ENCODE data around the gene DOCK6. TPM values are rescaled to one million over a fixed set of nuclear protein-coding genes. Genes with fewer than 3 reads are reported as not detected.

The DOCK6 gene
- total RNA-seq, 4 donors from 2014 or later, result 37.5 to 92.7 (median 49.2) TPM

GRCh38 chr19:11200015-11200574 lies 62.2 kb downstream of the DOCK6 start:
- no peak overlapping the region for H3K4me3 ChIP-seq
- 80 to 86% methylated on average over 15 of the region's 15 CpGs for WGBS, 2 donors
- peaks cover 0 to 65% (median 28%) of the 10 kb centered on the region in 4 donors for H3K4me1 ChIP-seq
- H3K27me3 ChIP-seq, result no peaks in the 10 kb centered on the region
- TF ChIP-seq EP300 (IDR thresholded peaks at IDR 0.05), result no peak
- no peak for TF ChIP-seq POLR2A (IDR thresholded peaks at IDR 0.05)
- no peak for TF ChIP-seq CTCF (IDR thresholded peaks at IDR 0.05)
- peak overlapping the region in 2 of 4 donors; percentile 91 to 96 for H3K27ac ChIP-seq
- H3K9me3 ChIP-seq, result no peaks in the 10 kb centered on the region
- no peak for DNase-seq (ENCODE audit: low spot score in 2 of 2)
- H3K36me3 ChIP-seq, result peaks cover 0 to 27% (median 0%) of the 10 kb centered on the region in 3 donors

- H3K4me1 ChIP-seq, result peaks cover 0 to 65% (median 28%) of the 10 kb centered on the region in 4 donors
These were observed 62.8 kb downstream of the DOCK6 start for GRCh38 chr19:11199517-11199916.

GRCh38 chr19:11198769-11199424 lies 63.4 kb downstream of the DOCK6 start:
- Histone ChIP-seq H3K27me3 (no peaks in the 10 kb centered on the region), H3K36me3 (peaks cover 0 to 35% (median 0%) of the 10 kb centered on the region in 3 donors), H3K27ac (peak overlapping the region; percentile 82 to 96 (median 89)), H3K4me1 (peaks cover 0 to 65% (median 31%) of the 10 kb centered on the region in 4 donors), H3K4me3 (no peak overlapping the region), H3K9me3 (no peaks in the 10 kb centered on the region)
- no peak for DNase-seq (ENCODE audit: low spot score in 2 of 2)
- 66 to 69% methylated on average over 7 of the region's 7 CpGs for WGBS, 2 donors
- no peak for TF ChIP-seq POLR2A (IDR thresholded peaks at IDR 0.05)

More at GRCh38 chr19:11199517-11199916, 62.8 kb downstream of the DOCK6 start:
- Histone ChIP-seq H3K27ac (peak overlapping the region in 3 of 4 donors; percentile 87 to 96 (median 91)), H3K36me3 (peaks cover 0 to 29% (median 0%) of the 10 kb centered on the region in 3 donors), H3K4me3 (no peak overlapping the region), H3K9me3 (no peaks in the 10 kb centered on the region), H3K27me3 (no peaks in the 10 kb centered on the region)
- 79 to 95% methylated on average over 5 of the region's 5 CpGs for WGBS, 2 donors
- TF ChIP-seq EP300 (IDR thresholded peaks at IDR 0.05), result no peak
- no peak for TF ChIP-seq CTCF (IDR thresholded peaks at IDR 0.05)
- TF ChIP-seq POLR2A (IDR thresholded peaks at IDR 0.05), result no peak
- no peak for DNase-seq (ENCODE audit: low spot score in 2 of 2)

GRCh38 chr19:11198175-11198534 lies 64.2 kb downstream of the DOCK6 start:
- Histone ChIP-seq H3K27me3 (no peaks in the 10 kb centered on the region), H3K36me3 (peaks cover 0 to 43% (median 7%) of the 10 kb centered on the region in 3 donors), H3K27ac (peak overlapping the region; percentile 82 to 96 (median 89)), H3K4me1 (peaks cover 0 to 65% (median 32%) of the 10 kb centered on the region in 4 donors), H3K9me3 (no peaks in the 10 kb centered on the region), H3K4me3 (peak overlapping the region; percentile 60 to 77 (median 62))
- DNase-seq (ENCODE audit: low spot score in 2 of 2), result no peak
- WGBS, 2 donors, result 71 to 78% methylated on average over 7 of the region's 7 CpGs
- TF ChIP-seq POLR2A (IDR thresholded peaks at IDR 0.05) (no peak), CTCF (IDR thresholded peaks at IDR 0.05) (no peak), EP300 (IDR thresholded peaks at IDR 0.05) (no peak)

- peaks cover 0 to 65% (median 34%) of the 10 kb centered on the region in 4 donors for H3K4me1 ChIP-seq
- peak within 1 kb of the TSS; percentile 82 to 96 (median 89) for H3K27ac ChIP-seq
- peak within 1 kb of the TSS; percentile 60 to 77 (median 62) for H3K4me3 ChIP-seq
These were observed 64.8 kb downstream of the DOCK6 start, which contains the start of gene KANK2 for GRCh38 chr19:11197291-11198174. TSS of gene KANK2 (minus strand) at chr19:11197545. CDS start at chr19:11194511, 3,034 bp downstream.

More at GRCh38 chr19:11197291-11198174, 64.8 kb downstream of the DOCK6 start, which contains the start of gene KANK2:
- Histone ChIP-seq H3K9me3 (no peaks in the 10 kb centered on the region), H3K27me3 (no peaks in the 10 kb centered on the region), H3K36me3 (peaks cover 0 to 49% (median 13%) of the 10 kb centered on the region in 3 donors)
- DNase-seq (ENCODE audit: low spot score in 2 of 2), result peak; percentile 74 to 76
- TF ChIP-seq POLR2A (IDR thresholded peaks at IDR 0.05) (peak; percentile 71 to 88), CTCF (IDR thresholded peaks at IDR 0.05) (peak in 2 of 5 experiments; percentile 18 to 39), EP300 (IDR thresholded peaks at IDR 0.05) (peak in 1 of 2 donors; percentile 62)
- 1 to 6% methylated on average over 17 to 31 of the region's 78 CpGs for WGBS, 2 donors
